Dermis blood vessel endothelial cell (primary cell): ENCODE data around the gene DAZAP2. TPM values are rescaled to one million over a fixed set of nuclear protein-coding genes. Genes with fewer than 3 reads are reported as not detected.
"Not testable (repeated sequence)": the region's sequence is repeated elsewhere in the genome, so short reads cannot be mapped to it uniquely, and the experiment has no call there.

ENCODE experiments used
- DNase-seq: peaks from one replicate; pipeline ENCODE4 v3.0.0; 2010
- total RNA-seq: library from RNA; depleted of rRNA; stranded (reverse); fragments of >200 nt; gene quantifications from 2 replicates; pipeline ENCODE4 v1.2.3, GENCODE V29; 2014

The DAZAP2 gene
- total RNA-seq, 1 donor from 2014 or later: 78.6 TPM

DNA sequence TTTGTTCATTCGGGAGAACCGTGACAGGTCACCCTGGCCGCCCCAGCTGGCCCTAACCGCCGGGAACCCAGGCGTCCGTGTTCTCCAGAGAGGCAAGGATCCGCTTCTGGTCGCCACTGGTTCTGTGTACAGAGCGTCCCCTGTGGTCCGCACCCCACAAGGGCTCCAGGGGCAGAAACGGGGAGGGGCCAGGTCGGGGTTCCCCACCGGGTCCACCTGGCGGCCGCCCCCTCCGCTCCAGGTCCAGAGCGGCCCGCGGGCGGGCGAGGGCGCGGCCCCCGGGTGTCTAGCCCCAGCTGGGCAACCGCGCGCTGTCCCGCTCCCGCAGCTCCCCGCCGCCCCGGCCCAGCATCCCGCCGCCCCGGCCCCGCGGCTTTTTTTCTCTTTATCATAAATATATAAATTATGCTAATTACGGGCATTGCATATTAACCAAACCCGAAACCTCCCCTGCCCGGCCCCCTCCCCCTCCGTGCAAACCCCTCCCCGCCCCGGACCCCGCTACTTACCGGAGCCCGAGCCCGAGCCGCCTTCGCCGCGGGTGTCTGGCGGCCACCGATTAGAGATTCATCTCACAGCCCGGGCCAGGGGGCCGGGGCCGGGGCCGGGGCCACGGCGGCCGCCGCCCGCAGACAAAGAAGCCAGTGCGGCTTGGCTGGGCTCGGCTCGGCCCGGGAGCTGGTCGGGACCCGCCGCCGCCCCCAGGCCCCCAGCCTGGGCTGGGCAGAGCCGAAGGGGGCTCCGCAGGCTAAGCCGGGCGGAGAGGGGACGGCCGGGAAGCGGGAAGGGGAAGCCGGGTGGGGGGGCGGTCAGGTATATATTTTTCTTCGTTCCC lies 21.3 kb upstream of the DAZAP2 start:
- peak; percentile 56 for DNase-seq

DNA sequence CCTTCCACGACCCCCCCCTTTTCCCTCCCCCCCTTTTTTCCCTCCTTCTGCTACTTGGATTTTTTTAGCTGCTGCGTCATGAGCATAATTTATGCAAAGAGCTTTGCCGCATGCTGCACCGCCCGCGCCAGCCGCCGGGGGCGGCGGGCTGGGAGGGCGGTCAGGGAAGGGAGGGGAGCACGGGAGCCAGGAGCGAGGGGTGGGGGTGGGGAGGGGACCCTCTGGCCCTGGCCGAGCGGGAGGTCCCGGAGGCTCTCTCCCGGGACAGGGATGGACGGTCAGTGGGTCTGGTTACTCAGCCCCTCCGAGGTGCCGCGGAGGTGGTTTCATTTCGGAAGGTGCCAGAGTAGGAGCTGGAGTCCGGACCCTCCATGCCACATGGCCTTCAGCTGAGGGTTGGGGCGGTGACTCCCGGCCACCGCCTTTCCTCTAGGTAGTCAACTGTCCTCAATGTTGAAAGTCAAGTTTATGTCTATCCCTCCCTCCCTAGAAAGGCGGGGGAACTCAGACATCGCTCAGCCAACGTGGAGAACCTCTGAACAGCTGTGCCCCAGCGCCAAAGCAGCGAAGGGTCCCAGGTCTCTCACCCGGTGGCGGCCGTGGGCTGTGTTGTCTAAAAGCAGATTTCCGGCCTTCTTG lies 20.5 kb upstream of the DAZAP2 start, which contains the start of gene POU6F1:
TSS of gene POU6F1 (minus strand) at position 95 of the 639 bp plus-strand sequence. CDS start 11,226 bp downstream, outside the sequence.
- peak; percentile 88 for DNase-seq

DNA sequence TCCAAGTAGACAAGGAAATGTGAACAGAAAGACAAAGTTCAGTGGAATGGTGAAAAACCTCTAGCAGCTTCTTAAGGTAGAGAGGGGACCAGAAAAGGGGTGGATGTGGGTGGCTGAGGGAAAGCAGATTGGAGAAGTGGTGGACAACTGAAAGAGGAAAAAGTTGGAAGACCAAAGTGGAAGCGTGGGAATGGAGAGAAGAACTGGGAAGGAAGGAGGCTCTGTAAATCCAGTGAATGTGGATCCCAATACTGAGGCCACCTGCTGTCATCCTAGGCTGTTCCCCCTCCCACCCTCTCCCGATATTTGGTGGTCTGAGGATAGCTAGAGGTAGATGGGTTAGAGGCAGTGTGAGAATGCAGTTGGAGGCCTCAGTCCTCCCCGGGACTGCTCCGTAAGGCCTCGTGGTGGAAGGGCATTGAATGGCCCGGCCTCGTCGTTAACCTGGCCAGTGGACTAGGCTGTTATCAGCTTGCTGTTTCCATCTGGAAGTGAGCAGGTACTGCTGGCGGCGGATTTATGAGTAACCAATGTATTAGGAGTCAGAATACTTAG lies 19.9 kb upstream of the DAZAP2 start:
- DNase-seq: peak; percentile 53

DNA sequence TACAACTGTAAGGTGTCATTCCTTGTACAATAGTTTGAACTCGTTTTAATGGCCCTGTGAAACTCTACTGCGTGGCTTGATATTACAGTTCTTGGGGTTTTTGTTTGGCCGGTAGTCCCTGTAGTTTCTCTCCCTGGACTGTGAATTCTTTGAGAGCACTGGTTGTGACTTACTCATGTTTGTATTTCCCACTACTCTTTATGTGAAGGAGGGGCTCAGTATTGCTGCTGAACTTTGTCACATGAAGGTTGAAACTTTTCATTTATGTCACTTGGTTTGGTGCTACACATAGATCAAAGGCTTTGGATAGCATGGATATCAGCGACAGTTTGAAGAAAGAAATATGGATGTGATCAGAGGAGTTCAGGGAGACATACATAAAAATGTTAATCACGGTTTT lies 19.3 kb upstream of the DAZAP2 start:
- DNase-seq: no peak

DNA sequence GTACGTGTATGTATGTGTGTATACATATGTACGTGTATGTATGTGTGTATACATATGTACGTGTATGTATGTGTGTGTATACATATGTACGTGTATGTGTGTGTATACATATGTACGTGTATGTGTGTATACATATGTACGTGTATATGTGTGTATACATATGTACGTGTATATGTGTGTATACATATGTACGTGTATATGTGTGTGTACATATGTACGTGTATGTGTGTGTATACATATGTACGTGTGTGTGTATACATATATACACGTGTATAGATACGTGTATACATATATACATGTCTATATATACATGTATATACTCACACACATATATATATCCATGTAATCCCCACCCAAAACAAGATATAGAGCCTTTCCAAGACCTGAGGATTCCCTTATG lies 18.8 kb upstream of the DAZAP2 start:
- DNase-seq: not testable (repeated sequence)

DNA sequence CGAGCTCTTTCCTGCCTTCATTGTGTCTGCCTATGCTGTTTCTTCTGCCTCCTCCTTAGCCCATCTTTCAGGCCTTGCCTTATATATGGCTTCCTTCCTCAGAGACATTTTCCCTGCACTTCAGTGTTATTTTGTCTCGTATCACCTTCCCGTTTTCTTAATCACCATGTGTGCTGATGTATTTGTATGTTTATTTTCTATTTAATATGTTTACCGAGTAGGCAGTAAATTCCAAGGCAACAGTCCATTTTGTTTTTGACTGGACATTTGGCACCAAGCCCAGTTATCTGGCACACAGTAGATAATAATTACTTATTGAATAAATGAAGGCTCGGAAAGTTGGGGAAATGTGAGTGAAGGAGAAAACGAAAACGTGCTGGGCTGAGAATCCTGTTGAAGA lies 16.2 kb upstream of the DAZAP2 start:
- DNase-seq: peak; percentile 73

DNA sequence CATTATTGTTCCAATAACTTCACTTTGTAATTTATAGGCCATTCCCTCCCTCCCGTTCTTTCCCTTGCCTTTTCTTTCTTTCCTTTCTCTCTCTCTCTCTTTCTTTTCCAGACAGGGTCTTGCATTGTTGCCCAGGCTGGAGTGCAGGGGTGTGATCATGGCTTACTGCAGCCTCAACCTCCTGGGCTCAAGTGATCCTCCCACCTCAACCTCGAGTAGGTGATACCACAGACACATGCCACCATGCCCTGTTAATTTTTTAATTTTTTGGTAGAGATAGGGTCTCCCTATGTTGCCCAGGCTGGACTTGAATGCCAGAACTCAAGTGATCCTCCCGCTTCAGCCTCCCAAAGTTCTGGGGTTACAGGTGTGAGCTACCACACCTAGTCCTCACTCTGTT lies 14.0 kb upstream of the DAZAP2 start:
- no peak for DNase-seq

DNA sequence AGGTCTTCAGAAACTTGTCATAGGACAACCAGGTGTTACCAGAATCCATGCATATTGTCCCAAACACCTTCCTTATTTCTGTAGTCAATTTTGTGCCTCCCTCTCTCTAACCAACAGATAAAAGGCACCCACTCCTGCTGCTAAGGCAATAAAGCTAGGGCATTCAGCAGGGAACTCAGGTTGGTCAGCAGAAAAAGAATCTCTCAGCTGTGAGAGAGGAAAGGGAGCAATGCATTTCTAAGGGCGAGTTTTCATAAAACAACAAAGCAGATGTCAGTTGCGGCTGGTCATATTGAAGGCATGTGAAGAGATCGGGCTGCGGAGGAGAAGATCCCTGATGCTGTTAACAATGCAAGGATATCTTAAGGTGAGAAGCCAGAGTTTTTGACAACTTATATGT lies 13.4 kb upstream of the DAZAP2 start:
- DNase-seq: no peak

DNA sequence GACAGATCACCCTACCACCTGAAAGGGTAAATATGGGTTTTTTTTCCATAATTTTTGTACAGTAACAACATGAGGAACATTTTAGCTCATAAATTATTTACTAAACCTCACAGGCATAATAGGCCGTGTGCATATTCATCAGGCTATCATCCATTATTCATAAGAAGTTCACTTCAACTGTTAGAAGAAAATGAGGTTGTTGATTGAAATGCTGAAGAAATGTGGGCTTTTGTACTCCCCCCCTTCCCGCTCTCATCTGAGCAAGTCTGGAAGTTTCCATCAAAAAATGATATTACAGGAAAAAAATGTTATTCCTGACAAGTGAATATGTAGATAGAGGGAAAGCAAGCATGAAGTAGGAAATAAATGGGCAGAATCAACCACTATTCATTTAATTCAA lies 12.9 kb upstream of the DAZAP2 start:
- no peak for DNase-seq

DNA sequence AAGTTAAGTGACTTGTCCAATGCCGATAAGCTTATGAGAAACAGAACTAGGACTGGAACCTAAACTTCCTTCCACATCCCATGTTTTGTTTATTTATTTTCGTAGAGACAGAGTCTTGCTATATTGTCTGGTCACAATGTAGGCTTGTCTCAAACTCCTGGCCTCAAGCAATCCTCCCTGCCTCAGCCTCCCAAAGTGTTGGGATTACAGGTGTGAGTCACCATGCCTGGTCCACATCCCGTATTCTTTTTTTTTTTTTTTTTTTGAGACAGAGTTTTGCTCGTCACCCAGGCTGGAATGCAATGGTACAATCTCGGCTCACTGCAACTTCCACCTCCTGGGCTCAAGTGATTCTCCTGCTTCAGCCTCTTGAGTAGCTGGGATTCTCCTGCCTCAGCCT lies 11.5 kb upstream of the DAZAP2 start:
- not testable (repeated sequence) for DNase-seq

DNA sequence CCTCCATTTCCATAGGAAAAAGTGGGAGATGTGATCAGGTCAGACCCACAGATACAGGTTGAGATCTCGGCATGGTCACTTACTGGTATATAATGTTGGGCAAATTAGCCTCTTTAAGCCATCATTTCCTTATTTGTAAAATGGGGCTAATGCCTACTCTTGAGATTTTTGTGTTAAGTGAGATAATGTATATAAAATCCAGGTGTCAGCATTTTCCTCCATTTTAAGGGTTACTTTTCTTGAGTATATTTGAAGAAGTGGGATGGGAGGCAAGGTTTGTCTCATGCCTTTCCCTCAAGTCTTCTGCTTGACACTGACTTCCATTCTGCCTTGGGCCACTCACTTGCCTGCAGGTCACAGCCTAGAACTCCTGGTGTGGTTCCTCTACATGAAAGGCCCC lies 10.7 kb upstream of the DAZAP2 start:
- no peak for DNase-seq

DNA sequence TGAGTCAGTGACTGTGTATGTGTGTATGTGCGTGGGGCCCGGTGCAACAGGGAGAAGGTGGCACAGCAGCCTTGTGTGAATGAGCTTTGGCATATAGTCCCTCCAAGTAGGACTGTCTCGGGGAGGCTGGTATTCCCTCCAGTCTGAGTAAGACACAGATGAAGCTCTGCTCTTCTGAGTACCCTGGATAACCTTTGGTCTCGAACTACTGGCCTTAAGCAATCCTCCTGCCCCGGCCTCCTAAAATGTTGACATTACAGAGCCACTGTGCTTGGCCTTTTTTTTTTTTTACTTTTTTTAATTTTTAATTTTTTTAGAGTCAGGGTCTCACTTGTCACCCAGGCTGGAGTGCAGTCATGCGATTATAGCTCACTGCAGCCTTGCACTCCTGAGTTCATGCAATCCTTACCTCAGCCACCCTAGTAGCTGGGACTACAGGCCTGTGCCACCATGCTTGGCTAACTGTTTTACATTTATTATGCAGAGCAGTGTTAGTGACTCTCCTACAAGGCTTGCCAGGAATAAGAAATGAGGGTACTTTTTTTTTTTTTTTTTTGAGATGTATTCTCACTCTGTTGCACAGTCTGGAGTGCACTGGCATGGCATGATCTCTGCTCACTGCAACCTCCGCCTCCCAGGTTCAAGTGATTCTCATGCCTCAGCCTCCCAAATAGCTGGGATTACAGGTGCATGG lies 9.4 kb upstream of the DAZAP2 start:
- no peak for DNase-seq

DNA sequence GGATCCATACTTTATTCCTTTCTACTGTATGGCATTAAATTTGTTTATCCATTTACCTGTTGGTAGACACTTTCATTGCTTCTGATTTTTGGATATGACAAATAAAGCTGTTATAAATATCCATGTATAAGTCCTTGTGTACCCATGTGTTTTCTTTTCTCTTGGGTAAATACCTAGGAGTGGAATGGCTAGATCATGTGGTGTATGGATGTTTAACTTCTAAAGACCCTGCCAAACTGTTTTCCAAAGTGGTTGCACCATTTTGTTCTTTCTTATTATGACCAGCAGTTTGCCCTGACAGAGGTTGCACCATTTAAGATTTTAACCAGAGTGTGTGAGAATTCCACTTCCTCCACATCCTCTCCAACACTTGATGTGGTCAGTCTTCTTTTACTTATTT lies 6.0 kb upstream of the DAZAP2 start:
- DNase-seq: no peak

DNA sequence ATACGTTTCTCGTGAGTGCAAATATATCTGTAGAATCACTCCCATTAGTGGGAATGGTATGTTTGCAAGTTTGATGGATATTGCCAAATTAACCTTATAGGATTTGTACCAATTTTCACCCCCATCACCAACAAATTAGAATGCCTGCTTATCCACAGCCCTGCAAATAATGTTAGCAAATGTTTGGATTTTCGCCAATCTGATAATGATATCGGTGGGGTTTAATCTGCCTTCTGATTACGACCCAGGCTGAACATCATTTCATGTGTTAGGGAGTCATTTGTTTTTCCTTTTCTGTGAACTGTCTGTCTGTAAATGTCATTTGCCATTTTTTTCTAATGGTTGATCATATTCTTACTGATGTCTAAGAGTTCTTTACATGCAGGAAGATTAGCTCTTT lies 4.1 kb upstream of the DAZAP2 start:
- DNase-seq: no peak

DNA sequence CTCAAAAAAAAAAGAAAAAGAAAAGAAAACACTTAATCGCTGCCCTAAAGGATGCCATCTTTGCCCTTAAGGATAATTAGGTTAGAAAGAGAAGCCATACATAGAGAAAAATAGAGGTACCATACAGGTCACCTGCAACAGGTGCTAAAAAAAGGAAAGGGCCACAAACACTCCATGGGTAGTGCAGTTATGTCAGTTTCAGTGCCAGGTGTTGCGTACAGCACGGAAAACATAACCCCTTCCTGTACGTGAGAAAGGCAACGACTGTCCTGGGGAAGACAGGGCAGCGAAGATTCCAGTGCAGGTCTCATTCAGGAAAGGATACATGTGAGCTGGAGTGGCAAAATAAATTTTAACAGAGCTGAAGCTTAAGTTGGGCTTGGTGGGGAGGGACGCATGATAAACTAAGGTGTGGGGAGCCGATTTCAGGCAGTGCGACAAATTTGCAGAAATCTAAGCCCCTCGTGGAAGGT lies 553 bp upstream of the DAZAP2 start:
- DNase-seq: peak; percentile 29

DNA sequence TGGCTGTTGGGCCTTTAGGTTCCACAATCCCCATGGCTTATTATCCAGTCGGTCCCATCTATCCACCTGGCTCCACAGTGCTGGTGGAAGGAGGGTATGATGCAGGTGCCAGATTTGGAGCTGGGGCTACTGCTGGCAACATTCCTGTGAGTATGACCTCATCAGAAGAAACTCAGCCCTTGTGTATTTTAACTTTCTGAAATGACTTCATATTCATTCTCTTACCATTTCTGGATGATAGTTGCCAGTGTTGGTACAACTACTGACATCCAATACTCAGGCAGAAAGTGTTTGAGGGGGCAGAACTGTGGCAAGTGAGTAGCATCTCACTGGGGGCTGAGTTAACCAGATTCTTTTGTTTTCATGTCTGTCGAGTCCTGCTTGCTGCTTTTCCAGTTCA lies 2.3 kb downstream of the DAZAP2 start:
- no peak for DNase-seq

DNA sequence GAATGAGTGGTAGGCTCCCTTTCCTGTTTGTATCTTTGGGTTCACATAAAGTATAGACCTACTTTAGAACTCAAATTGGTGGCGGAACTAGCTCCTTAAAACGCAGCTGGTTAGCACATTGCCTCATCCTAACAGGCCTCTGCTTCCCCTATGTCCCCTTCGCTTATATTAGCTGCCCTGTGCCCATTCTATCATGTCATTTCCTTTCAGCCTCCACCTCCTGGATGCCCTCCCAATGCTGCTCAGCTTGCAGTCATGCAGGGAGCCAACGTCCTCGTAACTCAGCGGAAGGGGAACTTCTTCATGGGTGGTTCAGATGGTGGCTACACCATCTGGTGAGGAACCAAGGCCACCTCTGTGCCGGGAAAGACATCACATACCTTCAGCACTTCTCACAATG lies 3.5 kb downstream of the DAZAP2 start:
- no peak for DNase-seq

DNA sequence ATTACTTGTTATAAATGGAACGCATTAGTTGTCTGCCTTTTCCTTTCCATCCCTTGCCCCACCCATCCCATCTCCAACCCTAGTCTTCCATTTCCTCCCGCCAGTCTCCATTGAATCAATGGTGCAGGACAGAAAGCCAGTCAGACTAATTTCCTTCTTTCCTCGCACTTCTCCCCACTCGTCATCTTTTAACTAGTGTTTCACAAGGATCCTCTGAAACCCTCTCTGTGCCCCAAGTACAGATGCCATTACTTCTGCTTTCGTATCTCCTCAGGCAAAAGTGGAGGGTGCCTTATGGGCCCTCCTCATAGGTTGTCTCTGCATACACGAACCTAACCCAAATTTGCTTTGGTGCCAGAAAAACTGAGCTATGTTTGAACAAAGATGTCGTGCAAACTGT lies 4.2 kb downstream of the DAZAP2 start:
- DNase-seq: no peak

DNA sequence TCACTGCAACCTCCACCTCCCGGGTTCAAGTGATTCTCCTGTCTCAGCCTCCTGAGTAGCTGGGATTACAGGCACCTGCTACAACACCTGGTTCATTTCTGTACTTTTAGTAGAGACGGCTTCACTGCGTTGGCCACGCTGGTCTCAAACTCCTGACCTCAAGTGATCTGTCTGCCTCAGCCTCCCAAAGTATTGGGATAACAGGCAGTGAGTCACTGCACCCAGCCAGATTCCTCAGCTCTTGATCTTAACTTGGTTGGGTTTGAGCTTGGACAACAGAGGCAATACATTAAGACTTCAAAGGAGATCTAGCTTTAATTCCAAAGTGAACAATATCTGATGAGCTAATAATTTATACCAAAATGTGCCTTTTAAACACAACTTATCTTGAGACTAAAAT lies 5.6 kb downstream of the DAZAP2 start:
- no peak for DNase-seq

DNA sequence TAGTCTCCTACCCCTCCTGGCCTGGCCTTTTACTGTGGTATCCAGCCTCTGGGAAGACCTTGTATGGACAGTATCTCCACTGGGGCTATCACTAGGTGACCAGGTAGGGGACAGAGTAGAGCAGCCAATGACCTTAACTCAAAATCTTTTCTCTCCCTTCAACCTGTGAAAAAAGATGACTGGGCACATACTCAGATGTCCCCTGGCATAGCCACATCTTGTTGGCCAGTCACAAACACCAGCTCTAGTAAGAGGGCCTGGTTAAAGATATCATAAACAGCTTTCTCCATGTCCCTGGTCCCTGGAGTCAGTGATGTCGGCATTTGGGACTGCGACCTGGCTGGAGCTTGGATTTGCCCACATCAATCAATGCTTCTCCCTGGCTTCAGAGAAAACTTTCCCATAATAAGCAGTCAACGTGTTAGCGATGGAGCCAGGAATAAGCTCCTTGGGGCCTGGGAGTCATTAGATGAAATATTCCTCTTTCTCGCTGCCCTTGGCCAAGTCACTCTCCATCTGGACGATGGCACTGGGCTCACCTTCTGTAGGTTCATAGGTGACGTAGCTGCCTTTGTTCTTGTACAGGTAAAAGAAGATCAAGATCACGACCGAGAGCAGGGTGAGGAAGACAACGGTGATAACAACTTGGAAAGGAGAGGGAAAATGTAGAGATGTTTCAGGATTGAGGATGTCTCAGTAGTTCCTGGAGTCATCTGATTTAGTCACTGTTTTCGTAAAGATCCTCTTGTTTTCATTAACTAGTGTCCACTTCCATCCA lies 7.0 kb downstream of the DAZAP2 start:
- DNase-seq: no peak

DNA sequence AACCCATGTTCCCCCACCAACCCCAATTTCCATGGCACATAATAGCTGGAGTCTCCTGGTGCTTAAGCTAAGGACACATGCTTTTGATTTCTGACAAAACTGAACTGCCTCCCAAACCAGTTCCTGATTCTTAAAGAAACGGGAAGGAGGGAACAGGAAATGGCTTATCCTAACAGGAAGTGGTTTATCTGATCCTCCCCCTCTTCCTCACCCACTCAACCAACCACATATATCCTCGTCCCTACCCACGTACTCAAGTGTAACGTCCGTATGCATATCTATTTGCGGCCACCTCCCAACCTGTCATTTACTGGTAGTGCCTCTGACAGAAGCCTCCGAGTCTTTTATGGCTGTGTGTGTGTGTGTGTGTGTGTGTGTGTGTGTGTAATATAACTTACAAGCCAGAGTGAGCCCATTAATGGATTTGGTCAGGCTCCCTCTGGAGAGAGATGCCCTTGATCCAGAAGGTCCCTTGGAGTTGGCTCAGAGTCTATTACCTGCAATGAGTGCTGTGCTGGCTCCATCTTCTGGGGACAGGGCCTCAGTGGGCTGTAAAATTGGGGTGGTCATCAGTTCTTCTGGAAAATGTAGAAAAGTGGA lies 7.7 kb downstream of the DAZAP2 start:
- peak; percentile 53 for DNase-seq
